Endometrial microvascular endothelial cells (primary cell): Measurements from ENCODE around the gene HS6ST3. TPM values are rescaled to one million over a fixed set of nuclear protein-coding genes. Genes with fewer than 3 reads are reported as not detected.

Experiments used
- in situ Hi-C: cut with HindIII; loops from 2 replicates; pipeline ENCODE4 v1.10.0; 2017; ENCODE audit warnings: low sequenced_read_pairs, low pct_unique_long_range_greater_than_20kb; ENCODE audit errors: inconsistent ontology term
- total RNA-seq: library from RNA; depleted of rRNA; stranded (reverse); fragments of >200 nt; gene quantifications from one replicate; pipeline ENCODE4 v1.2.3, GENCODE V29; 2015; ENCODE audit errors: inconsistent ontology term

Gene HS6ST3
- total RNA-seq, 1 donor from 2014 or later: not detected

- in situ Hi-C loops: no loop called here
Observed at GRCh38 chr13:96671073-96671472, 581.2 kb downstream of the HS6ST3 start.

- in situ Hi-C loops: no loop called here
Observed at GRCh38 chr13:96672016-96672415, 582.1 kb downstream of the HS6ST3 start.

GRCh38 chr13:96673825-96674224 is 583.9 kb downstream of the HS6ST3 start:
- in situ Hi-C loops: no loop called here

- in situ Hi-C loops: no loop called here
Observed at GRCh38 chr13:96677029-96677428, 587.1 kb downstream of the HS6ST3 start.

GRCh38 chr13:96678801-96679200 is 588.9 kb downstream of the HS6ST3 start:
- in situ Hi-C loops: no loop called here

- in situ Hi-C loops: no loop called here
Observed at GRCh38 chr13:96680898-96681297, 591.0 kb downstream of the HS6ST3 start.

- in situ Hi-C loops: no loop called here
Observed at GRCh38 chr13:96681766-96682165, 591.9 kb downstream of the HS6ST3 start.

GRCh38 chr13:96684469-96684868 is 594.6 kb downstream of the HS6ST3 start:
- in situ Hi-C loops: no loop called here

GRCh38 chr13:96684907-96685306 is 595.0 kb downstream of the HS6ST3 start:
- in situ Hi-C loops: no loop called here

GRCh38 chr13:96686286-96686685 is 596.4 kb downstream of the HS6ST3 start:
- in situ Hi-C loops: no loop called here

GRCh38 chr13:96687191-96687590 is 597.3 kb downstream of the HS6ST3 start:
- in situ Hi-C loops: no loop called here

GRCh38 chr13:96690998-96691397 is 601.1 kb downstream of the HS6ST3 start:
- in situ Hi-C loops: no loop called here

GRCh38 chr13:96696389-96696900 is 606.5 kb downstream of the HS6ST3 start:
- in situ Hi-C loops: no loop called here

GRCh38 chr13:96700657-96701056 is 610.8 kb downstream of the HS6ST3 start:
- in situ Hi-C loops: no loop called here

GRCh38 chr13:96707146-96707545 is 617.2 kb downstream of the HS6ST3 start:
- in situ Hi-C loops: no loop called here

GRCh38 chr13:96710166-96710862 is 620.4 kb downstream of the HS6ST3 start:
- in situ Hi-C loops: no loop called here

- in situ Hi-C loops: no loop called here
Observed at GRCh38 chr13:96720446-96720845, 630.5 kb downstream of the HS6ST3 start.

GRCh38 chr13:96726651-96727050 is 636.7 kb downstream of the HS6ST3 start:
- in situ Hi-C loops: no loop called here

- in situ Hi-C loops: no loop called here
Observed at GRCh38 chr13:96728463-96728862, 638.6 kb downstream of the HS6ST3 start.

GRCh38 chr13:96730676-96731075 is 640.8 kb downstream of the HS6ST3 start:
- in situ Hi-C loops: no loop called here

- in situ Hi-C loops: no loop called here
Observed at GRCh38 chr13:96734499-96734898, 644.6 kb downstream of the HS6ST3 start.
